OCI-LY7 (cell line): ENCODE data around the gene IKBIP. TPM values are rescaled to one million over a fixed set of nuclear protein-coding genes. Genes with fewer than 3 reads are reported as not detected.

Experiments
- BruUV-seq: library from RNA; stranded (reverse); fragments of 400-500 nt; replicated peaks from 2 replicates; lab custom pipeline; 2021; lab: Mats Ljungman, UMichigan
- CTCF ChIA-PET: fragments of 300-600 bp; sonication (Branson Sonifier 250); formaldehyde crosslinking; loops from one replicate; lab custom pipeline; 2022; ENCODE audit warnings: antibody characterized with exemption; ENCODE audit not compliant: unreplicated experiment; lab: Charles Lee
- POLR2A ChIA-PET: fragments of 300-600 bp; sonication (Branson Sonifier 250); formaldehyde crosslinking; loops from one replicate; lab custom pipeline; 2022; ENCODE audit warnings: antibody characterized with exemption; lab: Charles Lee
- DNase-seq: peaks from one replicate; pipeline ENCODE4 v3.0.0-alpha.2; 2015; ENCODE audit warnings: low spot score
- H2AFZ ChIP-seq: fragments of 200-600 bp; sonication (generic), shearing (Covaris generic); 2 replicates; pipeline ENCODE4 v1.6.1; 2014; ENCODE audit warnings: mild to moderate bottlenecking, antibody characterized with exemption, low read length, moderate library complexity
- H3K27ac ChIP-seq: fragments of 200-600 bp; sonication (generic); 2 replicates; pipeline ENCODE4 v1.5.1; 2014; ENCODE audit warnings: mixed run types, low read depth, mild to moderate bottlenecking, moderate library complexity, low read length, inconsistent platforms; ENCODE audit not compliant: poor library complexity, severe bottlenecking
- H3K36me3 ChIP-seq: fragments of 200-600 bp; sonication (generic); 2 replicates; pipeline ENCODE4 v1.6.1; 2014; ENCODE audit warnings: mild to moderate bottlenecking, antibody characterized with exemption, low read length, moderate library complexity, mixed read lengths; ENCODE audit not compliant: insufficient read depth
- H3K4me1 ChIP-seq: fragments of 200-600 bp; sonication (generic); 2 replicates; pipeline ENCODE4 v1.5.1; 2014; ENCODE audit warnings: mild to moderate bottlenecking, low read length; ENCODE audit not compliant: insufficient read depth, poor library complexity, severe bottlenecking
- H3K4me2 ChIP-seq: fragments of 200-600 bp; sonication (generic); 2 replicates; pipeline ENCODE4 v1.6.1; 2014; ENCODE audit warnings: mild to moderate bottlenecking, low read length
- H3K4me3 ChIP-seq: fragments of 200-600 bp; sonication (generic); 2 replicates; pipeline ENCODE4 v1.5.1; 2014; ENCODE audit warnings: mild to moderate bottlenecking, low read depth, low read length; ENCODE audit not compliant: poor library complexity, severe bottlenecking
- H3K79me2 ChIP-seq: fragments of 200-600 bp; sonication (generic); 2 replicates; pipeline ENCODE4 v1.6.1; 2016; ENCODE audit warnings: low read depth, mild to moderate bottlenecking, low read length, moderate library complexity, mixed read lengths; ENCODE audit not compliant: insufficient read depth
- H3K9me2 ChIP-seq: fragments of 200-600 bp; sonication (generic); 2 replicates; pipeline ENCODE4 v1.6.1; 2016; ENCODE audit warnings: mild to moderate bottlenecking, low read length, mixed read lengths; ENCODE audit not compliant: insufficient read depth
- H3K9me3 ChIP-seq: fragments of 200-600 bp; sonication (generic); 2 replicates; pipeline ENCODE4 v1.6.1; 2014; ENCODE audit warnings: mild to moderate bottlenecking, mixed run types, low read length, mixed read lengths
- H4K20me1 ChIP-seq: fragments of 200-600 bp; sonication (generic); 2 replicates; pipeline ENCODE4 v1.6.1; 2014; ENCODE audit warnings: mild to moderate bottlenecking, antibody characterized with exemption, low read length, moderate library complexity, mixed read lengths; ENCODE audit not compliant: insufficient read depth
- CTCF ChIP-seq: fragments of 200-600 bp; sonication (generic); conservative IDR thresholded peaks from 2 replicates; pipeline ENCODE4 v1.5.1; 2014; ENCODE audit warnings: mild to moderate bottlenecking, antibody characterized with exemption, low read length, moderate library complexity, mixed read lengths
- EZH2phosphoT487 ChIP-seq: fragments of 200-600 bp; sonication (generic); IDR thresholded peaks from 2 replicates; pipeline ENCODE4 v1.6.1; 2018; ENCODE audit warnings: low read depth, borderline replicate concordance, mild to moderate bottlenecking, mixed run types, antibody characterized with exemption, low read length, moderate library complexity, mixed read lengths
- intact Hi-C: fragments of 100-400 bp; cut with micrococcal nuclease; formaldehyde crosslinking; loops from one replicate; pipeline ENCODE4 v1.10.0; 2022; ENCODE audit not compliant: unreplicated experiment
- total RNA-seq, 2 experiments: library from RNA; depleted of rRNA in 1 of 2; stranded (reverse); fragments of >200 nt in 1 of 2; shearing (Covaris generic) in 1 of 2; gene quantifications; 2 replicates each; pipeline ENCODE4 v1.2.3, GENCODE V29; 2014 to 2022

IKBIP gene
- total RNA-seq, 2 experiments from 2014 or later = 18.3 to 26.6 TPM

GRCh38 chr12:98579835-98580234, 64.8 kb downstream of the IKBIP start:
- Histone ChIP-seq H3K4me1 (no peaks in the 10 kb centered on the region), H3K4me2 (no peak overlapping the region), H3K4me3 (no peak overlapping the region), H3K27ac (no peak overlapping the region), H2AFZ (no peak overlapping the region), H3K36me3 (no peaks in the 10 kb centered on the region), H4K20me1 (no peaks in the 10 kb centered on the region), H3K79me2 (no peaks in the 10 kb centered on the region), H3K9me2 (no peaks in the 10 kb centered on the region), H3K9me3 (no peaks in the 10 kb centered on the region)
- ChIA-PET POLR2A (no interaction called here), CTCF (no interaction called here)
- intact Hi-C loops = no loop called here
- TF ChIP-seq EZH2phosphoT487 (no peak), CTCF (no peak)
- no peak for DNase-seq
- no TSS peak for BruUV-seq

DNA sequence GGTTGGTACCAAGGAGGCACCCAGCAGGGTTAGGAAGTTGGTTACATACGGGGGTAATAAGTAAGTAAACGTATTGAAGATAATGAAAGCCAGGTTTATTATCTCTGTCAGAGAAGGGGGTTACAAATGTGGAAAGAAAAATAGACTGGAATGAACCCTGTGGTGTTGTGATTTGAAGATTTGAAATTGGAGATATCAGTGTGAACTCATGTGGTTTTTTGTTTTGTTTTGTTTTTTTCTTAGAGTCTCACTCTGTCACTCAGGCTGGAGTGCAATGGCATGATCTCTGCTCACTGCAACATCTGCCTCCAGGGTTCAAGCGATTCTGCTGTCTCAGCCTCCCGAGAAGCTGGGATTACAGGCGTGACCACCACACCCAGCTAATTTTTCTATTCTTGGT, 65.2 kb downstream of the IKBIP start:
- Histone ChIP-seq H3K4me3 (no peak overlapping the region), H3K79me2 (no peaks in the 10 kb centered on the region), H3K9me2 (no peaks in the 10 kb centered on the region), H3K27ac (no peak overlapping the region), H2AFZ (no peak overlapping the region), H3K4me2 (no peak overlapping the region), H3K9me3 (no peaks in the 10 kb centered on the region), H3K4me1 (no peaks in the 10 kb centered on the region), H4K20me1 (no peaks in the 10 kb centered on the region), H3K36me3 (no peaks in the 10 kb centered on the region)
- ChIA-PET POLR2A (no interaction called here), CTCF (no interaction called here)
- intact Hi-C loops = no loop called here
- no peak for DNase-seq
- no TSS peak for BruUV-seq
- TF ChIP-seq EZH2phosphoT487 (no peak), CTCF (no peak)

DNA sequence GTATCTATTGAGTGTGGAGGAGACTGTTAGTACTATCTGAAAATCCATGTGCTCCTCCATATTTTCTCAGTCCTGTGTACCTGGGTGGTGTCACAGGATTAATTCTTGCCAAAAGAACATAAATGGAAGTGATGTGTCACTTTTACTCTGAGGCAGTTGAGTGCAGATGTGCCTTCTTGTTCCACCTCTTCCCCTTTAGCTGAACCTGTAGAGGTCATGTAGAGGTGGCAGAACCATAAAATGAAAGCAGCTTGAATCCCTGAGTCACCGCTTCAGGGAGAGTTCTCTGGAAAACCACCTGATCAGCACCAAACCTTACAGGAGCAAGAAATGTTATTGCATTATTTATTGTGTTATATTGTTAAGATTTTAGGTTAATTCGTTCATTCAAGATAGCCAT, 65.8 kb downstream of the IKBIP start:
- no peak overlapping the region for H2AFZ ChIP-seq
- no peaks in the 10 kb centered on the region for H3K9me2 ChIP-seq
- H3K4me1 ChIP-seq = no peaks in the 10 kb centered on the region
- no peak for TF ChIP-seq CTCF
- TF ChIP-seq EZH2phosphoT487 = no peak
- H3K79me2 ChIP-seq = no peaks in the 10 kb centered on the region
- H3K36me3 ChIP-seq = no peaks in the 10 kb centered on the region
- no peak for DNase-seq
- H3K27ac ChIP-seq = no peak overlapping the region
- intact Hi-C loops = no loop called here
- no peaks in the 10 kb centered on the region for H3K9me3 ChIP-seq
- H3K4me2 ChIP-seq = no peak overlapping the region
- ChIA-PET POLR2A (no interaction called here), CTCF (no interaction called here)
- H3K4me3 ChIP-seq = no peak overlapping the region
- no TSS peak for BruUV-seq
- H4K20me1 ChIP-seq = no peaks in the 10 kb centered on the region
